ENCODE data around the gene IGF2. TPM values are rescaled to one million over a fixed set of nuclear protein-coding genes. Genes with fewer than 3 reads are reported as not detected.

The IGF2 gene
- total RNA-seq, 1 donor from 2014 or later: 188 TPM

GRCh38 chr11:2143799-2144543 is 4.8 kb upstream of the IGF2 start:
- Mint-ChIP-seq H3K4me1 (ENCODE audit: low read depth, unreplicated experiment) (no peaks in the 10 kb centered on the region), H3K27me3 (ENCODE audit: low read depth, unreplicated experiment) (peaks cover 72% of the 10 kb centered on the region), H3K36me3 (ENCODE audit: low read depth, unreplicated experiment) (no peaks in the 10 kb centered on the region), H3K27ac (ENCODE audit: unreplicated experiment) (no peak overlapping the region), H3K9me3 (ENCODE audit: unreplicated experiment) (no peaks in the 10 kb centered on the region), H3K4me3 (ENCODE audit: unreplicated experiment) (no peak overlapping the region)
- no peak overlapping the region for H3K9ac ChIP-seq (ENCODE audit: low read length)
- no peaks in the 10 kb centered on the region for H3K79me2 ChIP-seq (ENCODE audit: insufficient read depth, low read length)
- DNase-seq (ENCODE audit: low read depth): no peak
- H3K9me3 ChIP-seq (ENCODE audit: insufficient read depth, low read depth, low read length): no peaks in the 10 kb centered on the region
- no peak for FAIRE-seq
- no peak overlapping the region for H3K27ac ChIP-seq (ENCODE audit: low read depth, low read length)
- H2AFZ ChIP-seq (ENCODE audit: low read depth, low read length): no peak overlapping the region
- no peaks in the 10 kb centered on the region for H3K36me3 ChIP-seq (ENCODE audit: insufficient read depth, low read length)
- no peak overlapping the region for H3K4me3 ChIP-seq (ENCODE audit: insufficient read depth, low read depth, low read length)
- H3K27me3 ChIP-seq (ENCODE audit: insufficient read depth, low read length): peaks cover 81% of the 10 kb centered on the region
- H3K4me1 ChIP-seq (ENCODE audit: insufficient read depth, low read length): no peaks in the 10 kb centered on the region
- no peak for TF ChIP-seq CTCF (IDR thresholded peaks at IDR 0.05; ENCODE audit: insufficient read depth, low read depth, low read length)
- TF ChIP-seq EZH2 (IDR thresholded peaks at IDR 0.05; ENCODE audit: insufficient read depth, low read length): peak; percentile 80
- peaks cover 10% of the 10 kb centered on the region for H4K20me1 ChIP-seq (ENCODE audit: insufficient read depth, low read length)
- peak overlapping the region; percentile 5 for H3K4me2 ChIP-seq (ENCODE audit: low read length)

GRCh38 chr11:2143477-2143798 is 4.2 kb upstream of the IGF2 start:
- Mint-ChIP-seq H3K27me3 (ENCODE audit: low read depth, unreplicated experiment) (peaks cover 66% of the 10 kb centered on the region), H3K36me3 (ENCODE audit: low read depth, unreplicated experiment) (no peaks in the 10 kb centered on the region), H3K9me3 (ENCODE audit: unreplicated experiment) (no peaks in the 10 kb centered on the region), H3K4me1 (ENCODE audit: low read depth, unreplicated experiment) (no peaks in the 10 kb centered on the region), H3K27ac (ENCODE audit: unreplicated experiment) (no peak overlapping the region), H3K4me3 (ENCODE audit: unreplicated experiment) (no peak overlapping the region)
- Histone ChIP-seq H3K9me3 (ENCODE audit: insufficient read depth, low read depth, low read length) (no peaks in the 10 kb centered on the region), H3K27ac (ENCODE audit: low read depth, low read length) (no peak overlapping the region), H4K20me1 (ENCODE audit: insufficient read depth, low read length) (peaks cover 10% of the 10 kb centered on the region), H3K36me3 (ENCODE audit: insufficient read depth, low read length) (no peaks in the 10 kb centered on the region), H3K79me2 (ENCODE audit: insufficient read depth, low read length) (no peaks in the 10 kb centered on the region), H3K4me3 (ENCODE audit: insufficient read depth, low read depth, low read length) (no peak overlapping the region), H2AFZ (ENCODE audit: low read depth, low read length) (no peak overlapping the region), H3K27me3 (ENCODE audit: insufficient read depth, low read length) (peaks cover 76% of the 10 kb centered on the region), H3K9ac (ENCODE audit: low read length) (no peak overlapping the region), H3K4me1 (ENCODE audit: insufficient read depth, low read length) (no peaks in the 10 kb centered on the region), H3K4me2 (ENCODE audit: low read length) (no peak overlapping the region)
- no peak for DNase-seq (ENCODE audit: low read depth)
- no peak for FAIRE-seq
- no peak for TF ChIP-seq EZH2 (IDR thresholded peaks at IDR 0.05; ENCODE audit: insufficient read depth, low read length)
- no peak for TF ChIP-seq CTCF (IDR thresholded peaks at IDR 0.05; ENCODE audit: insufficient read depth, low read depth, low read length)

- H3K4me1 ChIP-seq (ENCODE audit: insufficient read depth, low read length): no peaks in the 10 kb centered on the region
- Mint-ChIP-seq H3K4me1 (ENCODE audit: low read depth, unreplicated experiment) (no peaks in the 10 kb centered on the region), H3K4me3 (ENCODE audit: unreplicated experiment) (no peak overlapping the region), H3K27me3 (ENCODE audit: low read depth, unreplicated experiment) (peaks cover 62% of the 10 kb centered on the region), H3K36me3 (ENCODE audit: low read depth, unreplicated experiment) (no peaks in the 10 kb centered on the region), H3K9me3 (ENCODE audit: unreplicated experiment) (no peaks in the 10 kb centered on the region), H3K27ac (ENCODE audit: unreplicated experiment) (no peak overlapping the region)
- no peak overlapping the region for H3K4me2 ChIP-seq (ENCODE audit: low read length)
- H3K9me3 ChIP-seq (ENCODE audit: insufficient read depth, low read depth, low read length): no peaks in the 10 kb centered on the region
- H3K9ac ChIP-seq (ENCODE audit: low read length): no peak overlapping the region
- no peak overlapping the region for H3K27ac ChIP-seq (ENCODE audit: low read depth, low read length)
- DNase-seq (ENCODE audit: low read depth) (peak; percentile 12), FAIRE-seq (no peak)
- no peaks in the 10 kb centered on the region for H3K79me2 ChIP-seq (ENCODE audit: insufficient read depth, low read length)
- no peak overlapping the region for H2AFZ ChIP-seq (ENCODE audit: low read depth, low read length)
- H3K4me3 ChIP-seq (ENCODE audit: insufficient read depth, low read depth, low read length): no peak overlapping the region
- H3K27me3 ChIP-seq (ENCODE audit: insufficient read depth, low read length): peaks cover 71% of the 10 kb centered on the region
- H4K20me1 ChIP-seq (ENCODE audit: insufficient read depth, low read length): peaks cover 10% of the 10 kb centered on the region
- no peak for TF ChIP-seq EZH2 (IDR thresholded peaks at IDR 0.05; ENCODE audit: insufficient read depth, low read length)
- TF ChIP-seq CTCF (IDR thresholded peaks at IDR 0.05; ENCODE audit: insufficient read depth, low read depth, low read length): no peak
- H3K36me3 ChIP-seq (ENCODE audit: insufficient read depth, low read length): no peaks in the 10 kb centered on the region
These were observed 3.6 kb upstream of the IGF2 start for GRCh38 chr11:2142762-2143202.

All from astrocyte (in vitro differentiated cells and primary cell).